OCI-LY3 (cell line): ENCODE data around the gene GRP.

Source experiments
- EZH2phosphoT487 ChIP-seq: fragments of 200-600 bp; shearing (Covaris generic); IDR thresholded peaks from 2 replicates; pipeline ENCODE4 v1.6.1; 2018; ENCODE audit warnings: antibody characterized with exemption, mixed run types, low read depth
- TF ChIP-seq, protein P1 (sequence below): fragments of 200-600, 300-600 bp; sonication (generic); IDR thresholded peaks from 2 replicates; pipeline ENCODE4 v1.5.1; 2014; ENCODE audit warnings: antibody characterized with exemption, low read length, low read depth

DNA sequence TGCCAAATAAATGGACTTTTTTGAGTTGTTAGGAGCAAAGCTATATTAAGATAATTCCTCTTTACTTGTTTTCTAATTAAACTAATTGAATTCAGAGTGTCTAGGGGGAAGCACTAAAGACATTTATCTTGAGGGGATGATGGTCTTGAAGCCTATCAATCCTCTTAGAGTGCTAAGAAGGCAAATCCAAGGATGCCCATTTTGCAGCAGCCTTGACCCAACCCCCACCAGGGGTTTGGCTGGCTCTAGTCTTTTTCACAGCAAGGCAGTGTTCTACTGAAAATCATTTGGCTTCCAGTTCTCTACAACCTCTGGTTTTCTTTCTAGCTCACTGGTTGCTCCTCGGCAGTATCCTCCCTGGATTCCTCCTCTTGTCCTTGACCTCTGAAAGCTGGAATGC lies 59.8 kb downstream of the GRP start:
- TF ChIP-seq, protein P1, sequence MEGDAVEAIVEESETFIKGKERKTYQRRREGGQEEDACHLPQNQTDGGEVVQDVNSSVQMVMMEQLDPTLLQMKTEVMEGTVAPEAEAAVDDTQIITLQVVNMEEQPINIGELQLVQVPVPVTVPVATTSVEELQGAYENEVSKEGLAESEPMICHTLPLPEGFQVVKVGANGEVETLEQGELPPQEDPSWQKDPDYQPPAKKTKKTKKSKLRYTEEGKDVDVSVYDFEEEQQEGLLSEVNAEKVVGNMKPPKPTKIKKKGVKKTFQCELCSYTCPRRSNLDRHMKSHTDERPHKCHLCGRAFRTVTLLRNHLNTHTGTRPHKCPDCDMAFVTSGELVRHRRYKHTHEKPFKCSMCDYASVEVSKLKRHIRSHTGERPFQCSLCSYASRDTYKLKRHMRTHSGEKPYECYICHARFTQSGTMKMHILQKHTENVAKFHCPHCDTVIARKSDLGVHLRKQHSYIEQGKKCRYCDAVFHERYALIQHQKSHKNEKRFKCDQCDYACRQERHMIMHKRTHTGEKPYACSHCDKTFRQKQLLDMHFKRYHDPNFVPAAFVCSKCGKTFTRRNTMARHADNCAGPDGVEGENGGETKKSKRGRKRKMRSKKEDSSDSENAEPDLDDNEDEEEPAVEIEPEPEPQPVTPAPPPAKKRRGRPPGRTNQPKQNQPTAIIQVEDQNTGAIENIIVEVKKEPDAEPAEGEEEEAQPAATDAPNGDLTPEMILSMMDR, result no peak
- no peak for TF ChIP-seq EZH2phosphoT487
